Aortic smooth muscle cell (primary cell): ENCODE results near the gene STARD8. TPM values are rescaled to one million over a fixed set of nuclear protein-coding genes. Genes with fewer than 3 reads are reported as not detected.

Experiments used
- total RNA-seq: library from RNA; depleted of rRNA; stranded (reverse); fragments of >200 nt; gene quantifications from 2 replicates; pipeline ENCODE4 v1.2.3, GENCODE V29; 2014

Gene STARD8, protein sequence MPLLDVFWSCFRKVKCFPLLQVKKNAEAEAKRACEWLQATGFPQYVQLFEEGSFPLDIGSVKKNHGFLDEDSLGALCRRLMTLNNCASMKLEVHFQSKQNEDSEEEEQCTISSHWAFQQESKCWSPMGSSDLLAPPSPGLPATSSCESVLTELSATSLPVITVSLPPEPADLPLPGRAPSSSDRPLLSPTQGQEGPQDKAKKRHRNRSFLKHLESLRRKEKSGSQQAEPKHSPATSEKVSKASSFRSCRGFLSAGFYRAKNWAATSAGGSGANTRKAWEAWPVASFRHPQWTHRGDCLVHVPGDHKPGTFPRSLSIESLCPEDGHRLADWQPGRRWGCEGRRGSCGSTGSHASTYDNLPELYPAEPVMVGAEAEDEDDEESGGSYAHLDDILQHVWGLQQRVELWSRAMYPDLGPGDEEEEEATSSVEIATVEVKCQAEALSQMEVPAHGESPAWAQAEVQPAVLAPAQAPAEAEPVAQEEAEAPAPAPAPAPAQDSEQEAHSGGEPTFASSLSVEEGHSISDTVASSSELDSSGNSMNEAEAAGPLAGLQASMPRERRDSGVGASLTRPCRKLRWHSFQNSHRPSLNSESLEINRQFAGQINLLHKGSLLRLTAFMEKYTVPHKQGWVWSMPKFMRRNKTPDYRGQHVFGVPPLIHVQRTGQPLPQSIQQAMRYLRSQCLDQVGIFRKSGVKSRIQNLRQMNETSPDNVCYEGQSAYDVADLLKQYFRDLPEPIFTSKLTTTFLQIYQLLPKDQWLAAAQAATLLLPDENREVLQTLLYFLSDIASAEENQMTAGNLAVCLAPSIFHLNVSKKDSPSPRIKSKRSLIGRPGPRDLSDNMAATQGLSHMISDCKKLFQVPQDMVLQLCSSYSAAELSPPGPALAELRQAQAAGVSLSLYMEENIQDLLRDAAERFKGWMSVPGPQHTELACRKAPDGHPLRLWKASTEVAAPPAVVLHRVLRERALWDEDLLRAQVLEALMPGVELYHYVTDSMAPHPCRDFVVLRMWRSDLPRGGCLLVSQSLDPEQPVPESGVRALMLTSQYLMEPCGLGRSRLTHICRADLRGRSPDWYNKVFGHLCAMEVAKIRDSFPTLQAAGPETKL
- 3.2 and 3.3 TPM in 2 replicates for total RNA-seq

DNA sequence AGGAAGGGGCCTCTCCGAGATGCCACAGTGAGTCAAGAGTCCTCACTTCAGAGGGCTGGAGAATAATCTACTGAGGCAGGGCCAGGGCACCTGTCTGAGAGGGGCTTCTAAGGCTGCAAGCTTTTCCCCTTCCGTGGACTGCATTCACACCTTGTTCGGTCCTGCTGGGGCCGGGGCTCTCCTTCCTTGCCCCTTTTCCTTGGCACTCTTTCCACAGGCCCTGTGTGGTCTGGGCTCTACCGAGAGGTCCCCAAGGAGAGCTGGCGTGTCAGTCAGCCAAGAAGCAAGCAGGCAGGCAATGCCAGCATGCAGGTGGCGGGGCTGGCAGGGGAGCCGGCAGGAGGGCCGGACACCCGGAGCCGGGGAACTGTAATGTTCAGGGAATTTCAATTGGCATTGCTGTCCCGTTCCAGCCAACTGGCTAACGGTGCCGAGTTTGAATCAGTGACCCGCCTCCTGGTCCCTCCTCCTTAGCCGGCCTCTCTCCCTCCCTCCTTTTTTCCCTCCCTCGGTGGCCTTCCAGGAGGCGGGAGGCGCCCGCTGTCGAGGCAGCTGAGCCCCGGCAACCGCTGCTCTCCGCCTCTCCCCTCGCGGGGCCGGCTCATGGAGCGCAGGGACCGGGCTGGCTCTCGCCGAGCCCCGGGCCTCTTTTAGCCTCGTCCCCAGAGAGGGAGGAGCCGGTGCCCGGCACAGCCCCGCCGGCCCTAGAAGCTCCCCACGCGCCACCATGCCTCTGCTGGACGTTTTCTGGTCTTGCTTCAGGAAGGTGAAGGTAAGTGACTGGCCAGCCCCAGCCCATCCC lies at the start of gene STARD8:
TSS of gene STARD8 (plus strand) at position 511 of the 802 bp plus-strand sequence. CDS start at position 728, 217 bp downstream.

Other genes starting within 250 kb of the STARD8 start
- 9.0 TPM in 2 replicates for gene OPHN1, start 214.2 kb upstream of the STARD8 start, total RNA-seq
- 30.1 and 32.9 TPM in 2 replicates for gene YIPF6, start 148.6 kb upstream of the STARD8 start, total RNA-seq
- gene EFNB1, start 181.4 kb downstream of the STARD8 start, total RNA-seq, result 18.8 and 21.4 TPM in 2 replicates